ENCODE results near the gene FAM171A1. TPM values are rescaled to one million over a fixed set of nuclear protein-coding genes. Genes with fewer than 3 reads are reported as not detected.
"Not testable (repeated sequence)": the region's sequence is repeated elsewhere in the genome, so short reads cannot be mapped to it uniquely, and the experiment has no call there.

Gene FAM171A1
- total RNA-seq, 1 donor from 2014 or later, result 73.6 TPM

DNA sequence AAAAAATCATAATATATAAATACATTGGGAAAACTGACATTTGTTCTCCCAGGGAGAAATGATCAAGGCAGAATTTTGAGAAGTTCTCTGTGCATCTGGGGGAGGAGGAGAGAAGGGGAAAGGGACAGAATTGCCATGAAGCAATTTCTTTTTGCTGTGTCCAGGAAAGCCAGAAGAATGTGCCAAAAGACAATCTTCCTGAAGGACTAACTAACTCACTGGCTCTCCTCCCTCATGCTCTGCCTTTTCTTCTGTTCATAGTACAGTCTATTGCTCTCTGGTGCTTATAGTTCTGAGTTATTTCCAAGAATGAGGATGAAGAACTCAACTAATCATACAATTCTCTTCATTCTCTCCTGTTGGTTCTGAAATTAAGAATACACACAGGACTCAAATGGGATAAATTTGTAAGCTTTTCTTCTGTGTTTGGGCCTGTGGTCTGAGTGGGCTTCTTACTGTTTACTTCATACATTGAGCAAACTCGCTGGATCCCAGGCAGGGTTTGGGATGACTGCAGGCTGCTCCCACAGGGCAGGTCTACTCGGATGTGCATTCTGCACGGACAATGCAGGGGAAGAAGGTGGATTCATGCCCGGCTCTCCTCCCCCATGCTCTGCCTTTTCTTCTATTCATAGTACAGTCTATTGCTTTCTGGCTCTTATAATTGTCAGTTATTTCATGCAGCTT, 22.2 kb upstream of the FAM171A1 start:
- TF ChIP-seq, protein P1, sequence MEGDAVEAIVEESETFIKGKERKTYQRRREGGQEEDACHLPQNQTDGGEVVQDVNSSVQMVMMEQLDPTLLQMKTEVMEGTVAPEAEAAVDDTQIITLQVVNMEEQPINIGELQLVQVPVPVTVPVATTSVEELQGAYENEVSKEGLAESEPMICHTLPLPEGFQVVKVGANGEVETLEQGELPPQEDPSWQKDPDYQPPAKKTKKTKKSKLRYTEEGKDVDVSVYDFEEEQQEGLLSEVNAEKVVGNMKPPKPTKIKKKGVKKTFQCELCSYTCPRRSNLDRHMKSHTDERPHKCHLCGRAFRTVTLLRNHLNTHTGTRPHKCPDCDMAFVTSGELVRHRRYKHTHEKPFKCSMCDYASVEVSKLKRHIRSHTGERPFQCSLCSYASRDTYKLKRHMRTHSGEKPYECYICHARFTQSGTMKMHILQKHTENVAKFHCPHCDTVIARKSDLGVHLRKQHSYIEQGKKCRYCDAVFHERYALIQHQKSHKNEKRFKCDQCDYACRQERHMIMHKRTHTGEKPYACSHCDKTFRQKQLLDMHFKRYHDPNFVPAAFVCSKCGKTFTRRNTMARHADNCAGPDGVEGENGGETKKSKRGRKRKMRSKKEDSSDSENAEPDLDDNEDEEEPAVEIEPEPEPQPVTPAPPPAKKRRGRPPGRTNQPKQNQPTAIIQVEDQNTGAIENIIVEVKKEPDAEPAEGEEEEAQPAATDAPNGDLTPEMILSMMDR (IDR thresholded peaks at IDR 0.05; ENCODE audit: unreplicated experiment), result no peak
- H3K27ac Mint-ChIP-seq, result no peak overlapping the region
- H3K36me3 Mint-ChIP-seq, result no peaks in the 10 kb centered on the region
- H3K4me1 Mint-ChIP-seq, result no peaks in the 10 kb centered on the region
- H3K4me3 Mint-ChIP-seq, result no peak overlapping the region
- no peak for DNase-seq (ENCODE audit: low spot score in 2 of 2, unreplicated experiment in 2 of 2)
- no peaks in the 10 kb centered on the region for H3K9me3 Mint-ChIP-seq
- H3K27me3 Mint-ChIP-seq (ENCODE audit: low read depth), result no peaks in the 10 kb centered on the region

DNA sequence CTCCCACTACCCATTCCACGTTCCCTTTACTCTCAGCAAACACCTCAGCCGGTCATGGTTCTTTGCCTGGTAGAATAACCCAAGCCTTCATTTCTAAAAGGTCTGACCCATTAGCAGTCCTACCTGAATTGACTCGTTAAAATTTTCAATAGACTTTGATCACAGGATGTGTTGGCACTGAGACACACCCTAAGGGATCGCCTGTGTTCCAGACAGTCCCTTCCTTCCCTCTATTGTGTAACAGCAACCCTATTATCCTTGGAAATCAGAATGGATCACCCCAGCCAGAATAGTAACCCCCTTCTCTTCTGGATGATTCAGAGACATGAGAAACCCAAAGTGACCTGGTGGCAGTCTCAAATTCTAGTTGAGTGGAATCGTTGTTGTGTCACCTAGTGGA, 20.4 kb upstream of the FAM171A1 start:
- Mint-ChIP-seq H3K27me3 (ENCODE audit: low read depth) (no peaks in the 10 kb centered on the region), H3K9me3 (no peaks in the 10 kb centered on the region), H3K4me1 (no peaks in the 10 kb centered on the region), H3K4me3 (no peak overlapping the region), H3K27ac (no peak overlapping the region), H3K36me3 (no peaks in the 10 kb centered on the region)
- DNase-seq (ENCODE audit: low spot score in 2 of 2, unreplicated experiment in 2 of 2), result no peak
- TF ChIP-seq, protein P1 (IDR thresholded peaks at IDR 0.05; ENCODE audit: unreplicated experiment), result no peak

DNA sequence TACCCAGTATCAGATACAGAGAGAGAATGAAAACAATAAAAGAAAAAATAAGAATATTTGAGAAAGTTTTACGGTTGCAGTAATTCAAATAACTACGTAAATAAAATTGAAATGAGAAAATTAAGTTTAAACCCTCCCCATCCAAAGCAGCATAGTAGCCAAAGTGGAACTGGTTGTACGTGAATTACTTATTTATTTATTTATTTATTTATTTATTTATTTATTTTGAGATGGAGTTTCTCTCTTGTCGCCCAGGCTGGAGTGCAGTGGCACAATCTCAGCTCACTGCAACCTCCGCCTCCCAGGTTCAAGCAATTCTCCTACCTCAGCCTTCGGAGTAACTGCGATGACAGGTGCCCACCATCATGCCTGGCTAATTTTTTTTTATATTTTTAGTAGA, 17.1 kb upstream of the FAM171A1 start:
- not testable (repeated sequence) for H3K4me1 Mint-ChIP-seq; H3K4me3 Mint-ChIP-seq; H3K27me3 Mint-ChIP-seq (ENCODE audit: low read depth); H3K9me3 Mint-ChIP-seq; H3K27ac Mint-ChIP-seq; DNase-seq (ENCODE audit: low spot score in 2 of 2, unreplicated experiment in 2 of 2); H3K36me3 Mint-ChIP-seq

DNA sequence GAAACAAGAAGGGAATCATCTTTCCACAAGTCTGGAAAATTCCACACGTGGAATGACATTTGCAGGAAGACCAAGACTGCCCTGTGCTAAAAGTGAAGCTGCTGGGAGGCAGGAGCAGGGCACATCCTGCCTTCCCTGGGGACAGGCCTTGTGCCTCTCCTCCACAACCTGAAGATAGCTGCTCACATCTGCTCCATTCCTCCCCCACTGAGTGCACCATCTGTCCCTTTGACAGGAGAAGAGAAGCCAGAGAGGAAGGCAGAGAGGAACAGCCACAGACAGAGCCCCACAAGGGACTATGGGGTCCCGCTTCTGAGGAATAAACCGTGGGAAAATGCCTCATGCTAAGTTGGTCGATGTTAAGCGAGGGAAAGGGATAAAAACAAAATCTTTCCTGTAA, 15.9 kb upstream of the FAM171A1 start:
- H3K36me3 Mint-ChIP-seq, result no peaks in the 10 kb centered on the region
- H3K27ac Mint-ChIP-seq, result no peak overlapping the region
- TF ChIP-seq, protein P1 (IDR thresholded peaks at IDR 0.05; ENCODE audit: unreplicated experiment), result no peak
- H3K4me1 Mint-ChIP-seq, result no peaks in the 10 kb centered on the region
- no peak overlapping the region for H3K4me3 Mint-ChIP-seq
- DNase-seq (ENCODE audit: low spot score in 2 of 2, unreplicated experiment in 2 of 2), result no peak
- H3K27me3 Mint-ChIP-seq (ENCODE audit: low read depth), result no peaks in the 10 kb centered on the region
- H3K9me3 Mint-ChIP-seq, result no peaks in the 10 kb centered on the region

DNA sequence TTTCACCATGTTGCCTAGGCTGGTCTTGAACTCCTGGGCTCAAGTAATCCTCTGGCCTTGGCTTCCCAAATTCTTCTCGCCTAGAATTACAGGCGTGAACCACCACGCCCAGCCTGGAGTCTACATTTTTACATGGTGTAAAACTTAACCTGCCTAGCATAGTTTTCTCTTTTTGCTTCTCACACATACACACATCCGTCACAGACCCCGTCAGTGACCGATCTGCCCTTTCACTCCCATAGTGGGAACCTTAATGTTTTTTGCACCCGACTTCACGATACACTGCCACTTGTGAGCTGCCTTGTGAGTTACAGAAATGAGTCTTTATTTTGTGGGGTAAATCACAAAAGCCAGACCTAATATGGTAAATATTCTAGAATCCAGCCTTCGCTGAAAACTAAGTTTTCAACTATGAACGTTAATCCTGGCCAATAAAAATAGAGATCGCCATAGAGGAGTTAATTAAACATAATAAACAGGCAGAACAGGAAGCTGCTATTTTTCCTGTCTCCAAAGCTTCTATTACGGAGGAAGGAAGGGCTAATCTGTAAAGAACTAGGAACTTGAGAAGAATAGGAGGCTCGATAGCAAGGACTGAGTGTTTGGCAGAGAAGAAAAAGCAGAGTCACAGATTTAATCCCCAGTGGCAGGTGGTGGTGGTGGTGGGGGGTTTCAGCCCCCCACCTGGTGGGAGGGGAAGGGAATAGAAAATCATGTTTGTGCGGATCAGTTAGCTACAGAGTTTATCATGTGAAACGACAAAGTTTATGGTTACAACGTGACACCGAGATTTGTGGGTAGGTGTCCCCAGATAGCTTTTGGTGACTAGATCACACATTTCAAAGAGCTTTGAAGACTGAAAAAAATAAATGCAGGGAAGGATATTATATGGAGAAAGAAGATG, 14.7 kb upstream of the FAM171A1 start:
- TF ChIP-seq, protein P1 (IDR thresholded peaks at IDR 0.05; ENCODE audit: unreplicated experiment), result no peak
- no peak for DNase-seq (ENCODE audit: low spot score in 2 of 2, unreplicated experiment in 2 of 2)
- Mint-ChIP-seq H3K36me3 (no peaks in the 10 kb centered on the region), H3K4me1 (peaks cover 5% of the 10 kb centered on the region), H3K4me3 (no peak overlapping the region), H3K27ac (no peak overlapping the region), H3K27me3 (ENCODE audit: low read depth) (no peaks in the 10 kb centered on the region), H3K9me3 (no peaks in the 10 kb centered on the region)

DNA sequence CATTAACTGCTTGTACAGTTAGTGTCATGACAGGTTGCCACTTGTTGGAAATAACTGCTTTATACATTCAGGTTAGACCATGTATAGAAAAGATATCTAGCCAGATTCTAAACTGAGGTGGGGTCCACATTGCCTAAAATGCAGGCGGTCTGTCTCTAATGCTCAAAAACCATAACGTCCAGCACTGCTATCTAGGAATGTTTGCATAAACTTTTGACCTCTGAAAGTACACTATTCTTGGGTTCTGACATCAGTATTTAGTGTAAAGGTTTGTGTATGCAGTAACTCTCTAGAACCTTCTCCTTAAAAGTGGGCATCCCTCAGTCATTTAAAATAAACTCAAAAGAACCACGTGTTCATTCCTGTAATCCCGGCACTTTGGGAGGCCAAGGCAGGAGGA, 10.3 kb upstream of the FAM171A1 start:
- Mint-ChIP-seq H3K4me1 (peaks cover 5% of the 10 kb centered on the region), H3K27me3 (ENCODE audit: low read depth) (no peaks in the 10 kb centered on the region), H3K4me3 (no peak overlapping the region), H3K9me3 (no peaks in the 10 kb centered on the region), H3K27ac (no peak overlapping the region), H3K36me3 (no peaks in the 10 kb centered on the region)
- TF ChIP-seq, protein P1 (IDR thresholded peaks at IDR 0.05; ENCODE audit: unreplicated experiment), result no peak
- DNase-seq (ENCODE audit: low spot score in 2 of 2, unreplicated experiment in 2 of 2), result no peak

All from mesothelial cell of epicardium (in vitro differentiated cells).